HG03066 (cell line): Measurements from ENCODE around the gene ATP1A3.

ENCODE experiments used
- ATAC-seq: cut with Tn5 transposase; IDR thresholded peaks from one replicate; pipeline ENCODE4 v1.9.1; 2021; ENCODE audit warnings: low read depth; ENCODE audit not compliant: unreplicated experiment

ATP1A3 gene

GRCh38 chr19:41988947-41989346 lies 5.1 kb downstream of the ATP1A3 start:
- ATAC-seq: no peak

- no peak for ATAC-seq
Measured at GRCh38 chr19:41987141-41987860, 6.7 kb downstream of the ATP1A3 start.

- no peak for ATAC-seq
Measured at GRCh38 chr19:41984961-41985360, 9.1 kb downstream of the ATP1A3 start.

GRCh38 chr19:41981724-41982123 lies 12.3 kb downstream of the ATP1A3 start:
- ATAC-seq: no peak

- no peak for ATAC-seq
Measured at GRCh38 chr19:41978470-41978869, 15.6 kb downstream of the ATP1A3 start.

- no peak for ATAC-seq
Measured at GRCh38 chr19:41977916-41978315, 16.1 kb downstream of the ATP1A3 start.

- no peak for ATAC-seq
Measured at GRCh38 chr19:41974652-41975051, 19.4 kb downstream of the ATP1A3 start.

GRCh38 chr19:41971363-41971762 lies 22.7 kb downstream of the ATP1A3 start:
- ATAC-seq: no peak

GRCh38 chr19:41969772-41970458 lies 24.1 kb downstream of the ATP1A3 start:
- no peak for ATAC-seq

- ATAC-seq: no peak
Measured at GRCh38 chr19:41968751-41969595, 25.1 kb downstream of the ATP1A3 start.

- ATAC-seq: no peak
Measured at GRCh38 chr19:41967054-41967783, 26.8 kb downstream of the ATP1A3 start.

GRCh38 chr19:41965106-41965505 lies 28.9 kb downstream of the ATP1A3 start:
- ATAC-seq: no peak

- no peak for ATAC-seq
Measured at GRCh38 chr19:41960973-41961372, 33.1 kb downstream of the ATP1A3 start.

GRCh38 chr19:41959056-41960053 lies 34.7 kb downstream of the ATP1A3 start, which contains the start of gene RABAC1:
Gene RABAC1, minus strand, starts transcription at chr19:41959321. Its CDS starts 29 bp downstream, at chr19:41959292.
- peak; percentile 94 for ATAC-seq

- ATAC-seq: no peak
Measured at GRCh38 chr19:41958367-41959055, 35.5 kb downstream of the ATP1A3 start.

- no peak for ATAC-seq
Measured at GRCh38 chr19:41957838-41958366, 36.1 kb downstream of the ATP1A3 start.

- ATAC-seq: no peak
Measured at GRCh38 chr19:41957161-41957837, 36.7 kb downstream of the ATP1A3 start.

GRCh38 chr19:41956621-41957020 lies 37.4 kb downstream of the ATP1A3 start:
- ATAC-seq: no peak
